Esophagus squamous epithelium (tissue), 4 donors: ENCODE results near the gene TMEM135.

Source experiments
- CTCF ChIP-seq, 6 experiments: fragments of 450-650 bp in 4 of 6; fragments of 200-600 bp in 2 of 6; sonication (generic) in 2 of 6; IDR thresholded peaks; one replicate each; pipeline ENCODE4 v1.5.1; 2016 to 2019; ENCODE audit warnings: antibody characterized with exemption in 6 of 6, mild to moderate bottlenecking in 4 of 6, moderate library complexity in 4 of 6
- POLR2A ChIP-seq, 4 donors: fragments of 450-650 bp; IDR thresholded peaks; one replicate each; pipeline ENCODE4 v1.6.1; 2017; ENCODE audit warnings: antibody characterized with exemption in 4 of 4, mild to moderate bottlenecking in 4 of 4, moderate library complexity in 3 of 4

- TF ChIP-seq CTCF (IDR thresholded peaks at IDR 0.05) (no peak), POLR2A (IDR thresholded peaks at IDR 0.05) (no peak)
Observed at GRCh38 chr11:87265132-87265531, 227.4 kb downstream of the TMEM135 start.
